WTC11 (cell line): ENCODE measurements around the gene GID4. TPM values are rescaled to one million over a fixed set of nuclear protein-coding genes. Genes with fewer than 3 reads are reported as not detected.

Experiments
- ATAC-seq: fragments of 200-7000 bp; cut with Tn5 transposase; 2 replicates; pipeline ENCODE4 v1.10.0; 2021; ENCODE audit warnings: mild to moderate bottlenecking, moderate library complexity
- CTCF ChIA-PET: fragments of 300-600 bp; sonication (Branson Sonifier 250); formaldehyde crosslinking; loops from one replicate; lab custom pipeline; 2021; ENCODE audit warnings: antibody characterized with exemption; lab: Charles Lee
- POLR2A ChIA-PET: fragments of 350-600 bp; sonication (Branson Sonifier 250); formaldehyde crosslinking; loops from one replicate; lab custom pipeline; 2021; ENCODE audit warnings: antibody characterized with exemption; lab: Charles Lee
- DNase-seq: peaks from one replicate; pipeline ENCODE4 v3.0.0; 2021; ENCODE audit warnings: low spot score
- H3K27ac Mint-ChIP-seq: 2 replicates; pipeline ENCODE4 v1.8.0; 2021; ENCODE audit warnings: mixed read lengths
- H3K27me3 Mint-ChIP-seq: 2 replicates; pipeline ENCODE4 v1.8.0; 2021; ENCODE audit warnings: low read depth, mild to moderate bottlenecking, moderate library complexity, mixed read lengths
- H3K36me3 Mint-ChIP-seq: 2 replicates; pipeline ENCODE4 v1.8.0; 2021; ENCODE audit warnings: mixed read lengths
- H3K4me1 Mint-ChIP-seq: 2 replicates; pipeline ENCODE4 v1.8.0; 2022; ENCODE audit warnings: mixed read lengths
- H3K4me3 Mint-ChIP-seq: 2 replicates; pipeline ENCODE4 v1.8.0; 2021; ENCODE audit warnings: mild to moderate bottlenecking, moderate library complexity, mixed read lengths
- H3K9me3 Mint-ChIP-seq: 2 replicates; pipeline ENCODE4 v1.8.0; 2021; ENCODE audit warnings: mixed read lengths
- CREM ChIP-seq: sonication (generic); formaldehyde crosslinking; IDR thresholded peaks from 2 replicates; pipeline ENCODE4 v1.8.1; 2022; ENCODE audit warnings: mild to moderate bottlenecking, missing genetic modification reagents, moderate library complexity
- ESRRA ChIP-seq: sonication (generic); formaldehyde crosslinking; IDR thresholded peaks from 2 replicates; pipeline ENCODE4 v1.8.1; 2022; ENCODE audit warnings: mild to moderate bottlenecking, missing genetic modification reagents, borderline replicate concordance
- FOXJ3 ChIP-seq: sonication (generic); formaldehyde crosslinking; IDR thresholded peaks from 2 replicates; pipeline ENCODE4 v1.9.0; 2021; ENCODE audit warnings: missing genetic modification reagents, mild to moderate bottlenecking, borderline replicate concordance
- FOXK1 ChIP-seq: sonication (generic); formaldehyde crosslinking; IDR thresholded peaks from 2 replicates; pipeline ENCODE4 v1.8.0; 2022; ENCODE audit warnings: mild to moderate bottlenecking, moderate library complexity, missing genetic modification reagents
- IRF2 ChIP-seq: sonication (generic); formaldehyde crosslinking; IDR thresholded peaks from 2 replicates; pipeline ENCODE4 v1.8.0; 2022; ENCODE audit warnings: low read depth, missing genetic modification reagents, borderline replicate concordance
- JUN ChIP-seq: sonication (generic); formaldehyde crosslinking; IDR thresholded peaks from 2 replicates; pipeline ENCODE4 v1.8.0; 2023; ENCODE audit warnings: mild to moderate bottlenecking, missing genetic modification reagents
- KAT7 ChIP-seq: sonication (generic); formaldehyde crosslinking; IDR thresholded peaks from 2 replicates; pipeline ENCODE4 v1.8.1; 2023; ENCODE audit warnings: missing genetic modification reagents, mild to moderate bottlenecking, borderline replicate concordance
- MXD4 ChIP-seq: fragments of 250-450 bp; sonication (Bioruptor Pico); IDR thresholded peaks from 2 replicates; pipeline ENCODE4 v1.8.0; 2021; ENCODE audit warnings: mild to moderate bottlenecking, moderate library complexity, borderline replicate concordance
- NR1H2 ChIP-seq: sonication (generic); formaldehyde crosslinking; IDR thresholded peaks from 2 replicates; pipeline ENCODE4 v1.9.0; 2021; ENCODE audit warnings: mild to moderate bottlenecking, moderate library complexity, missing genetic modification reagents
- NR3C1 ChIP-seq: sonication (generic); formaldehyde crosslinking; conservative IDR thresholded peaks from 2 replicates; pipeline ENCODE4 v1.8.1; 2023; ENCODE audit warnings: low read depth, mild to moderate bottlenecking, missing genetic modification reagents
- PRRX2 ChIP-seq: fragments of 250-450 bp; sonication (Bioruptor Pico); IDR thresholded peaks from 2 replicates; pipeline ENCODE4 v1.8.0; 2021; ENCODE audit warnings: mild to moderate bottlenecking
- RORB ChIP-seq: fragments of 250-450 bp; sonication (Bioruptor Pico); IDR thresholded peaks from 2 replicates; pipeline ENCODE4 v1.9.0; 2021; ENCODE audit warnings: mild to moderate bottlenecking
- SMAD4 ChIP-seq: sonication (generic); formaldehyde crosslinking; IDR thresholded peaks from 2 replicates; pipeline ENCODE4 v1.8.0; 2022; ENCODE audit warnings: mild to moderate bottlenecking, missing genetic modification reagents
- SOX15 ChIP-seq: fragments of 250-450 bp; sonication (Bioruptor Pico); IDR thresholded peaks from 2 replicates; pipeline ENCODE4 v1.9.0; 2021; ENCODE audit warnings: mild to moderate bottlenecking
- SP1 ChIP-seq: sonication (generic); formaldehyde crosslinking; conservative IDR thresholded peaks from 2 replicates; pipeline ENCODE4 v1.8.1; 2022; ENCODE audit warnings: missing genetic modification reagents
- TCF7 ChIP-seq: sonication (generic); formaldehyde crosslinking; IDR thresholded peaks from 2 replicates; pipeline ENCODE4 v1.8.0; 2022; ENCODE audit warnings: mild to moderate bottlenecking, low read depth, missing genetic modification reagents, moderate library complexity
- ZNF396 ChIP-seq: fragments of 250-450 bp; sonication (Bioruptor Pico); IDR thresholded peaks from 2 replicates; pipeline ENCODE4 v1.8.0; 2021; ENCODE audit warnings: mild to moderate bottlenecking, moderate library complexity, borderline replicate concordance
- ZNF416 ChIP-seq: fragments of 250-450 bp; sonication (Bioruptor Pico); IDR thresholded peaks from 2 replicates; pipeline ENCODE4 v1.9.0; 2021; ENCODE audit warnings: mild to moderate bottlenecking, inconsistent platforms
- total RNA-seq: library from RNA; stranded (reverse); gene quantifications from 3 replicates; pipeline ENCODE4 v1.2.3, GENCODE V29; 2021
- TF ChIP-seq, protein P1 (sequence below): fragments of 250-450 bp; sonication (Bioruptor Pico); IDR thresholded peaks from 2 replicates; pipeline ENCODE4 v1.9.0; 2021; ENCODE audit warnings: mild to moderate bottlenecking
- TF ChIP-seq, protein P2 (sequence below): sonication (generic); formaldehyde crosslinking; IDR thresholded peaks from 2 replicates; pipeline ENCODE4 v1.8.1; 2022; ENCODE audit warnings: missing genetic modification reagents, borderline replicate concordance
- TF ChIP-seq, protein P3 (sequence below): fragments of 250-450 bp; sonication (Bioruptor Pico); conservative IDR thresholded peaks from 2 replicates; pipeline ENCODE4 v1.9.0; 2021; ENCODE audit warnings: mild to moderate bottlenecking
- TF ChIP-seq, protein P4 (sequence below): sonication (generic); formaldehyde crosslinking; IDR thresholded peaks from 2 replicates; pipeline ENCODE4 v1.8.0; 2022; ENCODE audit warnings: mild to moderate bottlenecking, missing genetic modification reagents
- TF ChIP-seq, protein P5 (sequence below): sonication (generic); formaldehyde crosslinking; IDR thresholded peaks from 2 replicates; pipeline ENCODE4 v1.8.1; 2023; ENCODE audit warnings: mild to moderate bottlenecking, moderate library complexity, missing genetic modification reagents
- TF ChIP-seq, protein P6 (sequence below): sonication (generic); formaldehyde crosslinking; IDR thresholded peaks from 2 replicates; pipeline ENCODE4 v1.8.1; 2023; ENCODE audit warnings: mild to moderate bottlenecking, missing genetic modification reagents

The GID4 gene
- total RNA-seq, 1 experiment from 2014 or later, result 16.0 TPM

DNA sequence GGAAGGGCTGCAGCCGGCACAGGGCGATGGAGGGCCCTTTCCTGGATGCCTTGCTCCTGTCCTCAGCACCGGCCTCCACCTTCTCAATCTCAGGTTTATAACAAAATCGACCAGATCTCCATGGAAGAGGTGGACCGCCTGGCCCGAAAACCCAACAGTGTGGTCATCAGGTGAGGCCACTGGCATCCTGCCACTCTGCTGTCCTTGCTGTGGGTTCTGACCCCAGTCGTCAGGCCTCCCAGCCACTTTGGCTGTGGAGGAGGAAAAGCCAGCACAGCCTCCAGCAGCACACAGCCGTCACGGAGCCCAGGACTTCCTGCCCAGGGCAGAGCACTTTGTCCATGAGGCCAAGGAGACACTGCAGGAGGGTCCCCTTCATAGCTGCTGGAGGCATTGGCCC lies 62.6 kb downstream of the GID4 start:
- no peak for TF ChIP-seq JUN
- TF ChIP-seq, protein P1, sequence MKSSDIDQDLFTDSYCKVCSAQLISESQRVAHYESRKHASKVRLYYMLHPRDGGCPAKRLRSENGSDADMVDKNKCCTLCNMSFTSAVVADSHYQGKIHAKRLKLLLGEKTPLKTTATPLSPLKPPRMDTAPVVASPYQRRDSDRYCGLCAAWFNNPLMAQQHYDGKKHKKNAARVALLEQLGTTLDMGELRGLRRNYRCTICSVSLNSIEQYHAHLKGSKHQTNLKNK (CRISPR knock-in tag), result no peak
- no peak for TF ChIP-seq IRF2
- TF ChIP-seq KAT7 (CRISPR knock-in tag), result no peak
- TF ChIP-seq, protein P2, sequence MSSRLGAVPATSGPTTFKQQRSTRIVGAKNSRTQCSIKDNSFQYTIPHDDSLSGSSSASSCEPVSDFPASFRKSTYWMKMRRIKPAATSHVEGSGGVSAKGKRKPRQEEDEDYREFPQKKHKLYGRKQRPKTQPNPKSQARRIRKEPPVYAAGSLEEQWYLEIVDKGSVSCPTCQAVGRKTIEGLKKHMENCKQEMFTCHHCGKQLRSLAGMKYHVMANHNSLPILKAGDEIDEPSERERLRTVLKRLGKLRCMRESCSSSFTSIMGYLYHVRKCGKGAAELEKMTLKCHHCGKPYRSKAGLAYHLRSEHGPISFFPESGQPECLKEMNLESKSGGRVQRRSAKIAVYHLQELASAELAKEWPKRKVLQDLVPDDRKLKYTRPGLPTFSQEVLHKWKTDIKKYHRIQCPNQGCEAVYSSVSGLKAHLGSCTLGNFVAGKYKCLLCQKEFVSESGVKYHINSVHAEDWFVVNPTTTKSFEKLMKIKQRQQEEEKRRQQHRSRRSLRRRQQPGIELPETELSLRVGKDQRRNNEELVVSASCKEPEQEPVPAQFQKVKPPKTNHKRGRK (CRISPR knock-in tag), result no peak
- TF ChIP-seq FOXK1 (CRISPR knock-in tag), result no peak
- Mint-ChIP-seq H3K4me3 (no peak overlapping the region), H3K27me3 (no peaks in the 10 kb centered on the region), H3K27ac (no peak overlapping the region), H3K9me3 (no peaks in the 10 kb centered on the region), H3K4me1 (no peaks in the 10 kb centered on the region), H3K36me3 (peaks cover 10% of the 10 kb centered on the region; the same call in 1 of the 2 replicates)
- no peak for ATAC-seq
- ChIA-PET CTCF (no interaction called here), POLR2A (no interaction called here)
- DNase-seq, result no peak

DNA sequence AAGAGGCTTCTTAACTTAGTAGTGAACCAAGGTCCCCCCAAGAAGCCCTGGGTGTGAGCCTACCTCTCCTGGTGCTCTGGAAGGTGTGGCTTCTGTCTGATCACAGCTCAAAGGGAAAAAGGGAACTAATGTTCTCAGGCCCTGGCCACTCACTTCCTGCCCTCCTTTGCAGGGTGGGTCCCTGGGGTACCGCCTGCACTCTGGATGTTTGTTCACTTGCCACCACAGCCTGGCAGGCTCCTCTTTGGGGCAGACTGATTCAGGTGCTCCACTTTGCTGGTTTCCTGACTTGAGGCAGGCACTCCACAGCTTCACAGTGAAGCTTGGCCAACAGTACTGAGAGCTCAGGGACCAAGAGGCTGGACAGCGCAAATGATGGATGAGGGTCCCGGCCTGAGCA lies 63.4 kb downstream of the GID4 start:
- H3K9me3 Mint-ChIP-seq, result no peaks in the 10 kb centered on the region
- POLR2A ChIA-PET, result interaction anchor here (0.7 kb wide), 1 partner anchor 1013 kb away, joined by 3 read pairs; no protein-coding TSS in a partner anchor
- H3K27me3 Mint-ChIP-seq, result no peaks in the 10 kb centered on the region
- no peak overlapping the region for H3K27ac Mint-ChIP-seq
- TF ChIP-seq SMAD4 (CRISPR knock-in tag) (no peak), SP1 (CRISPR knock-in tag) (no peak), IRF2 (no peak), ZNF396 (CRISPR knock-in tag) (no peak), SOX15 (no peak), CREM (no peak), NR3C1 (no peak), FOXK1 (CRISPR knock-in tag) (no peak), PRRX2 (CRISPR knock-in tag) (no peak), MXD4 (CRISPR knock-in tag) (no peak), TCF7 (CRISPR knock-in tag) (no peak), NR1H2 (no peak), ZNF416 (no peak), RORB (CRISPR knock-in tag) (no peak), FOXJ3 (CRISPR knock-in tag) (no peak), ESRRA (no peak)
- TF ChIP-seq, protein P3, sequence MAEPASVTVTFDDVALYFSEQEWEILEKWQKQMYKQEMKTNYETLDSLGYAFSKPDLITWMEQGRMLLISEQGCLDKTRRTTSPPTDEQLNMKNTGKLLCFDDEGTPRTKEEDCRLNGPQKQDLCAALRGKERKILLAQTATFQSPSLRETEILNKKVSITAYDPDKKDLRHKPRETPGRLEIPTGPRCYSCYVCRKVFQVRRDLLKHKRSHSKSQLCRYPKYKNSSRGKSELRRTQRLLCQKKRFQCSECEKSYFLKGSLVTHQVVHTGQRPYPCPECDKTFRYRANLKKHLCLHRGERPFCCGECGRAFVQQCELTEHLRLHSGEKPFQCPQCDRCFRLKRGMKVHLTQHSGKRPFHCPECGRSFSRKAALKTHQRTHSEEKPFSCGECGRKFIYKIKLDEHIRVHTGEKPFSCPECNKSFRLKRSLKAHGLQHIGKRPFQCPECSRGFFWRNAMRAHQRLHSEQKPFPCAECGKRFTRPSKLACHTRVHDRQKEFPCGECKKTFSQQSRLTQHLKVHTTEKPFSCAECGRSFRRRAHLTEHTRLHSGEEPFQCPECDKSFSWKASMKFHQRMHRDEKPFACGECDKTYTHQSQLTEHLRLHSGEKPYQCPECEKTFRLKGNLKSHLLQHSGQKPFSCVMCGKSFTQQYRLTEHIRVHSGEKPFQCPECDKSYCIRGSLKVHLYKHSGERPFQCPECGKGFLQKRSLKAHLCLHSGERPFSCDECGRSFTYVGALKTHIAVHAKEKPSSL (CRISPR knock-in tag), result no peak
- TF ChIP-seq, protein P4, sequence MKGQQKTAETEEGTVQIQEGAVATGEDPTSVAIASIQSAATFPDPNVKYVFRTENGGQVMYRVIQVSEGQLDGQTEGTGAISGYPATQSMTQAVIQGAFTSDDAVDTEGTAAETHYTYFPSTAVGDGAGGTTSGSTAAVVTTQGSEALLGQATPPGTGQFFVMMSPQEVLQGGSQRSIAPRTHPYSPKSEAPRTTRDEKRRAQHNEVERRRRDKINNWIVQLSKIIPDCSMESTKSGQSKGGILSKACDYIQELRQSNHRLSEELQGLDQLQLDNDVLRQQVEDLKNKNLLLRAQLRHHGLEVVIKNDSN (CRISPR knock-in tag), result no peak
- TF ChIP-seq, protein P5, sequence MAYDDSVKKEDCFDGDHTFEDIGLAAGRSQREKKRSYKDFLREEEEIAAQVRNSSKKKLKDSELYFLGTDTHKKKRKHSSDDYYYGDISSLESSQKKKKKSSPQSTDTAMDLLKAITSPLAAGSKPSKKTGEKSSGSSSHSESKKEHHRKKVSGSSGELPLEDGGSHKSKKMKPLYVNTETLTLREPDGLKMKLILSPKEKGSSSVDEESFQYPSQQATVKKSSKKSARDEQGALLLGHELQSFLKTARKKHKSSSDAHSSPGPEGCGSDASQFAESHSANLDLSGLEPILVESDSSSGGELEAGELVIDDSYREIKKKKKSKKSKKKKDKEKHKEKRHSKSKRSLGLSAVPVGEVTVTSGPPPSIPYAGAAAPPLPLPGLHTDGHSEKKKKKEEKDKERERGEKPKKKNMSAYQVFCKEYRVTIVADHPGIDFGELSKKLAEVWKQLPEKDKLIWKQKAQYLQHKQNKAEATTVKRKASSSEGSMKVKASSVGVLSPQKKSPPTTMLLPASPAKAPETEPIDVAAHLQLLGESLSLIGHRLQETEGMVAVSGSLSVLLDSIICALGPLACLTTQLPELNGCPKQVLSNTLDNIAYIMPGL (CRISPR knock-in tag), result no peak
- TF ChIP-seq, protein P6, sequence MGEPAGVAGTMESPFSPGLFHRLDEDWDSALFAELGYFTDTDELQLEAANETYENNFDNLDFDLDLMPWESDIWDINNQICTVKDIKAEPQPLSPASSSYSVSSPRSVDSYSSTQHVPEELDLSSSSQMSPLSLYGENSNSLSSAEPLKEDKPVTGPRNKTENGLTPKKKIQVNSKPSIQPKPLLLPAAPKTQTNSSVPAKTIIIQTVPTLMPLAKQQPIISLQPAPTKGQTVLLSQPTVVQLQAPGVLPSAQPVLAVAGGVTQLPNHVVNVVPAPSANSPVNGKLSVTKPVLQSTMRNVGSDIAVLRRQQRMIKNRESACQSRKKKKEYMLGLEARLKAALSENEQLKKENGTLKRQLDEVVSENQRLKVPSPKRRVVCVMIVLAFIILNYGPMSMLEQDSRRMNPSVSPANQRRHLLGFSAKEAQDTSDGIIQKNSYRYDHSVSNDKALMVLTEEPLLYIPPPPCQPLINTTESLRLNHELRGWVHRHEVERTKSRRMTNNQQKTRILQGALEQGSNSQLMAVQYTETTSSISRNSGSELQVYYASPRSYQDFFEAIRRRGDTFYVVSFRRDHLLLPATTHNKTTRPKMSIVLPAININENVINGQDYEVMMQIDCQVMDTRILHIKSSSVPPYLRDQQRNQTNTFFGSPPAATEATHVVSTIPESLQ (CRISPR knock-in tag), result no peak
- TF ChIP-seq, all 79 proteins: peak for 0
- ATAC-seq (no peak), DNase-seq (no peak)
- CTCF ChIA-PET, result no interaction called here
- Mint-ChIP-seq H3K36me3 (peaks cover 12% of the 10 kb centered on the region; the same call in 1 of the 2 replicates), H3K4me1 (no peaks in the 10 kb centered on the region), H3K4me3 (no peak overlapping the region)
